ENCODE measurements around the gene CD33.

Gene CD33

DNA sequence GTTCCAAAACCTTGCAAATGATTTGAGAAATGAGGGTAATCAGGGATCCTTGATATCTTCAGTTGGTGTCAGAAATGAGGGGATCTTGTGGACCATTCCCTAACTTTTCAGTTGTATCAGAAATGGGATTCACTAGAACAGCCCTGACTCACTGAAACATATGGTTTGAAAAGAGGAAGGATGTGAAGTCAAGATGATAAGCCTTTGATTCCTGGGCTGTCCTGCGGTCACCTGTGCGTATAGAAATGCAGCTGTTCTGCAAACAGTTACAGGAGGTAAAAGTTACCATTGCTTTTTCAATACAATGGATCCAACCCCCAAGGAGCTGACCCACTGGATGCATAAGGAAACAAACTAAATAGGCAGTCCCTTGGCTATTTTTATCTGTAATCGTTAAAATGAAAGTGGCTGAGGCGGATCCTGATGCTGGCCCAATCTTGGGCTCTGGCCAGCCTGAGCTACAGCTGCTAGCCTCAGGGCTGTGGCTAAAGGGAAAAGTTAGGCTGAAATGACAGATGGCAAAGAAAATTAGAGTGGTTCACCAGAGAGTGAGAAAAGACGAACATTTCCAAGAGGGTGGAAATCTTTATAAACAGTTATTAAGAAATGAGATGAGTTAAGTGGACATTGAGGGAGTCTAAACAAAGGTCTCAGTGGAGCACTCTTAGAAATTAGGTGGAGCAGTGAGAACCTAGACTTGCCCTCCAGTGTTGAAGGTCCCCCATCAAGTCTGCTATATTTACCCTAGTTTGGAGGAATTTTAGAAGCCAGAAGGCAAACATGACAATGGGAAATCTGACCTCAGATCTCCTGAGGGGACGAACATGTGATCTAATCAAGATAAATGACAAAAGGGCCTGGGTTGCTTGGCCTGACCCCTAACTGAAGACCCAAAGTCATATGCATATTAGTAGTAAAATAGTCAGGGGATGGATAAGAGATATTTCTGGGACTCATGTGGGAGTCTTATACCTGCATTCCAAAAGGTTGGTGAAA, 33.6 kb downstream of the CD33 start:
- Histone ChIP-seq H2AFZ (ENCODE audit: low read depth, low read length) (no peak overlapping the region), H3K79me2 (ENCODE audit: insufficient read depth, low read length) (no peaks in the 10 kb centered on the region), H3K9me3 (ENCODE audit: insufficient read depth, low read length, severe bottlenecking) (no peaks in the 10 kb centered on the region), H3K27ac (ENCODE audit: low read length) (no peak overlapping the region), H3K9ac (ENCODE audit: low read depth, low read length) (no peak overlapping the region), H3K36me3 (ENCODE audit: insufficient read depth, low read length) (no peaks in the 10 kb centered on the region), H3K4me2 (ENCODE audit: insufficient read depth, low read length) (no peak overlapping the region), H3K4me3 (ENCODE audit: low read depth in 1 of 2, low read length in 2 of 2) (no peak overlapping the region), H4K20me1 (ENCODE audit: insufficient read depth, low read length) (no peaks in the 10 kb centered on the region), H3K4me1 (ENCODE audit: insufficient read depth, low read length) (no peaks in the 10 kb centered on the region), H3K27me3 (ENCODE audit: insufficient read depth, low read length, poor library complexity) (no peaks in the 10 kb centered on the region)
- no peak for TF ChIP-seq CTCF (IDR thresholded peaks at IDR 0.05; ENCODE audit: borderline replicate concordance, extremely low read depth, low read length, poor library complexity, severe bottlenecking)
- no peak for ATAC-seq (ENCODE audit: insufficient read depth, low read depth)
- DNase-seq: no peak

DNA sequence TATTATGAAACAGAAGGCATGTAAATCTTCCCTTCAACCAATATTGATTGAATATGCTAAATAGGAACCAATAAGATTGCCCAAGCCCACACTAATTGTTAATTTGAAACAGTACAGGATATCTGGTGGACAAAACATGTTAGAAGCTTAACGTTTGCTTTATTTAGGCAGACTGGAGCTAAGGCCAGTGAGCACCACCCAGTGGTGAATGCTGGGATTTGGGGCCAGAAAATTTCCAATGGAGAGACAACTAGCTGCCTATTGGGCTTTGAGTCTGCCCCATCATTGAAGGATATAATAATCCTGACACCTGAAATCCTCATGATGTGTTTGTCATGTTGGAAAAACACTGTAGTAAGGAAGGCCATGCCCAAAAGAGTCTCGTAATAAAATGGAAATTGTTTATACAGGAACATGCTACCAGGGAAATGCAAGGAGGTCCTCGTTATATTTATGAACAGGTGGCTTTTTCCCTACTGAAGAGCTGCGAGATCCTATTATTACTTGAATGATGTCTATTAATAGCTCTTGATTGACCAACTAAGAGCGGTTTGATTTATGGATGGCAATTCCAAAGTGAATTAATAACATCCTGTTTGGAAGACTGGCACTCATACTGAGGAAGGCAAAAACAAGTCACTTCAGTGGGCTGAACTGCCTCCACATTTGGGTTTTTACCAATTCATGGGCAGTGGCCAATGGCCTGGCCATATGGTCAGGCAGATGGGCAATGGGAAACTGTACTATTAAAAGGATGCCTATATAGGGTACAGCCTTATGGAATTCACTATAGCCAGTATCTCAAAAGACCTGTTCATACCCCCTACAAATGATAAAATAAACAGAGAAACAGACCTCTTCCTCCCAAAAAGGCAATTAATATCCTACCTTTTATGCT, 34.7 kb downstream of the CD33 start:
- Histone ChIP-seq H3K27ac (ENCODE audit: low read length) (no peak overlapping the region), H4K20me1 (ENCODE audit: insufficient read depth, low read length) (0 out of 2 replicates have a peak, but pooled peaks cover 3% of the 10 kb centered on the region), H3K4me1 (ENCODE audit: insufficient read depth, low read length) (no peaks in the 10 kb centered on the region), H3K27me3 (ENCODE audit: insufficient read depth, low read length, poor library complexity) (peaks cover 2% of the 10 kb centered on the region), H3K9ac (ENCODE audit: low read depth, low read length) (no peak overlapping the region), H2AFZ (ENCODE audit: low read depth, low read length) (no peak overlapping the region), H3K79me2 (ENCODE audit: insufficient read depth, low read length) (no peaks in the 10 kb centered on the region), H3K4me3 (ENCODE audit: low read depth in 1 of 2, low read length in 2 of 2) (no peak overlapping the region), H3K9me3 (ENCODE audit: insufficient read depth, low read length, severe bottlenecking) (no peaks in the 10 kb centered on the region), H3K36me3 (ENCODE audit: insufficient read depth, low read length) (no peaks in the 10 kb centered on the region), H3K4me2 (ENCODE audit: insufficient read depth, low read length) (no peak overlapping the region)
- peak; percentile 80 for TF ChIP-seq CTCF (IDR thresholded peaks at IDR 0.05; ENCODE audit: borderline replicate concordance, extremely low read depth, low read length, poor library complexity, severe bottlenecking)
- no peak for TF ChIP-seq EZH2 (IDR thresholded peaks at IDR 0.05; ENCODE audit: borderline replicate concordance, low read depth, low read length, severe bottlenecking)
- DNase-seq (peak; percentile 37), ATAC-seq (ENCODE audit: insufficient read depth, low read depth) (0 out of 3 replicates have a peak, but pooled peaks have one; percentile 40)

- DNase-seq: no peak
- no peaks in the 10 kb centered on the region for H3K9me3 ChIP-seq (ENCODE audit: insufficient read depth, low read length, severe bottlenecking)
- H3K4me3 ChIP-seq (ENCODE audit: low read depth in 1 of 2, low read length in 2 of 2): no peak overlapping the region
- H3K9ac ChIP-seq (ENCODE audit: low read depth, low read length): no peak overlapping the region
- H2AFZ ChIP-seq (ENCODE audit: low read depth, low read length): no peak overlapping the region
- no peaks in the 10 kb centered on the region for H3K4me1 ChIP-seq (ENCODE audit: insufficient read depth, low read length)
- TF ChIP-seq CTCF (IDR thresholded peaks at IDR 0.05; ENCODE audit: borderline replicate concordance, extremely low read depth, low read length, poor library complexity, severe bottlenecking): no peak
- no peak for TF ChIP-seq EZH2 (IDR thresholded peaks at IDR 0.05; ENCODE audit: borderline replicate concordance, low read depth, low read length, severe bottlenecking)
- no peak for ATAC-seq (ENCODE audit: insufficient read depth, low read depth)
- 0 out of 2 replicates have a peak, but pooled peaks cover 3% of the 10 kb centered on the region for H4K20me1 ChIP-seq (ENCODE audit: insufficient read depth, low read length)
- peaks cover 11% of the 10 kb centered on the region for H3K27me3 ChIP-seq (ENCODE audit: insufficient read depth, low read length, poor library complexity)
- no peaks in the 10 kb centered on the region for H3K79me2 ChIP-seq (ENCODE audit: insufficient read depth, low read length)
- no peak overlapping the region for H3K4me2 ChIP-seq (ENCODE audit: insufficient read depth, low read length)
- no peak overlapping the region for H3K27ac ChIP-seq (ENCODE audit: low read length)
- no peaks in the 10 kb centered on the region for H3K36me3 ChIP-seq (ENCODE audit: insufficient read depth, low read length)
Observed at GRCh38 chr19:51263808-51264207, 38.9 kb downstream of the CD33 start.
